ENCODE measurements around the gene CWC27.

- TF ChIP-seq GATA3 (IDR thresholded peaks at IDR 0.05; ENCODE audit: low read depth, low read length) (no peak), GATA2 (IDR thresholded peaks at IDR 0.05; ENCODE audit: low read depth, low read length) (no peak)
Observed at GRCh38 chr5:65066387-65067146, 297.8 kb downstream of the CWC27 start.

Data from SH-SY5Y (cell line).